CD14-positive monocyte (primary cell): ENCODE measurements around the gene ABCA6. TPM values are rescaled to one million over a fixed set of nuclear protein-coding genes. Genes with fewer than 3 reads are reported as not detected.

Experiments
- DNase-seq, 3 donors: peaks; one replicate each; pipeline ENCODE4 v3.0.0-alpha.2; 2011 to 2022
- H2AFZ ChIP-seq: 2 replicates; pipeline ENCODE4 v1.6.0; 2012; ENCODE audit warnings: mild to moderate bottlenecking, low read depth, low read length, inconsistent platforms; ENCODE audit not compliant: insufficient read depth, poor library complexity, severe bottlenecking
- H3K27ac ChIP-seq, 2 donors: 1 replicate in 1 of 2; 2 replicates in 1 of 2; pipeline ENCODE4 v1.5.1; 2012 to 2013; ENCODE audit warnings: low read length in 2 of 2, control low read depth in 1 of 2, inconsistent platforms in 1 of 2, low read depth in 1 of 2, mild to moderate bottlenecking in 1 of 2
- H3K27me3 ChIP-seq, 2 donors: one replicate each; pipeline versions ENCODE4 v1.6.0 to v1.6.1; 2011 to 2013; ENCODE audit warnings: low read length in 2 of 2; ENCODE audit not compliant: control insufficient read depth in 2 of 2, insufficient read depth in 2 of 2
- H3K36me3 ChIP-seq, 2 donors: replicated peaks in 1 of 2; 1 replicate in 1 of 2; 2 replicates in 1 of 2; pipeline versions ENCODE4 v1.5.1 to v1.6.1; 2012 to 2013; ENCODE audit warnings: low read length in 2 of 2, control low read depth in 1 of 2, inconsistent platforms in 1 of 2, mild to moderate bottlenecking in 1 of 2; ENCODE audit not compliant: insufficient read depth in 2 of 2, control insufficient read depth in 1 of 2
- H3K4me1 ChIP-seq, 2 donors: 1 replicate in 1 of 2; 2 replicates in 1 of 2; pipeline versions ENCODE4 v1.5.1 to v1.6.1; 2012 to 2013; ENCODE audit warnings: low read length in 2 of 2, control low read depth in 1 of 2, inconsistent platforms in 1 of 2, mild to moderate bottlenecking in 1 of 2, moderate library complexity in 1 of 2; ENCODE audit not compliant: insufficient read depth in 2 of 2, control insufficient read depth in 1 of 2
- H3K4me2 ChIP-seq: replicated peaks from 2 replicates; pipeline ENCODE3; 2012; ENCODE audit warnings: low read length, moderate library complexity, mild to moderate bottlenecking; ENCODE audit not compliant: poor library complexity, severe bottlenecking; ENCODE audit errors: extremely low read depth
- H3K4me3 ChIP-seq, 3 experiments: fragments of 200-600 bp in 1 of 3; sonication (generic) in 1 of 3; replicated peaks in 1 of 3; 1 replicate in 2 of 3; 2 replicates in 1 of 3; pipeline ENCODE4 v1.5.1; 2011 to 2013; ENCODE audit warnings: low read length in 3 of 3, mild to moderate bottlenecking in 3 of 3, control low read depth in 2 of 3, low read depth in 2 of 3, inconsistent platforms in 1 of 3, moderate library complexity in 1 of 3
- H3K79me2 ChIP-seq: 2 replicates; pipeline ENCODE4 v1.6.0; 2012; ENCODE audit warnings: mild to moderate bottlenecking, control low read depth, inconsistent platforms, low read length, moderate library complexity; ENCODE audit not compliant: insufficient read depth
- H3K9ac ChIP-seq: 2 replicates; pipeline ENCODE4 v1.6.0; 2017; ENCODE audit warnings: low read length, mild to moderate bottlenecking; ENCODE audit not compliant: insufficient read depth, poor library complexity, severe bottlenecking
- H3K9me3 ChIP-seq, 2 donors: replicated peaks in 1 of 2; 1 replicate in 1 of 2; 2 replicates in 1 of 2; pipeline versions ENCODE4 v1.5.1 to v1.6.1; 2012 to 2013; ENCODE audit warnings: low read length in 2 of 2, control low read depth in 1 of 2; ENCODE audit not compliant: control insufficient read depth in 1 of 2, insufficient read depth in 1 of 2
- H4K20me1 ChIP-seq: 2 replicates; pipeline ENCODE4 v1.6.0; 2012; ENCODE audit warnings: mild to moderate bottlenecking, low read length, control low read depth, moderate library complexity; ENCODE audit not compliant: insufficient read depth
- H3K27ac Mint-ChIP-seq, 7 donors: one replicate each; pipeline ENCODE4 v1.8.0; 2020; ENCODE audit warnings: mild to moderate bottlenecking in 7 of 7, mixed read lengths in 7 of 7, moderate library complexity in 6 of 7, inconsistent platforms in 2 of 7
- H3K27me3 Mint-ChIP-seq, 3 donors: one replicate each; pipeline ENCODE4 v1.8.0; 2021 to 2022; ENCODE audit warnings: low read depth in 3 of 3, mild to moderate bottlenecking in 3 of 3, mixed read lengths in 3 of 3, moderate library complexity in 3 of 3, inconsistent platforms in 1 of 3
- H3K36me3 Mint-ChIP-seq, 2 donors: one replicate each; pipeline ENCODE4 v1.8.0; 2020; ENCODE audit warnings: mixed read lengths in 2 of 2, inconsistent platforms in 1 of 2, mild to moderate bottlenecking in 1 of 2
- H3K4me1 Mint-ChIP-seq: one replicate; pipeline ENCODE4 v1.8.0; 2020; ENCODE audit warnings: mild to moderate bottlenecking, mixed read lengths
- H3K4me3 Mint-ChIP-seq, 2 donors: one replicate each; pipeline ENCODE4 v1.8.0; 2020; ENCODE audit warnings: mild to moderate bottlenecking in 2 of 2, mixed read lengths in 2 of 2, moderate library complexity in 1 of 2
- H3K9me3 Mint-ChIP-seq, 7 donors: one replicate each; pipeline ENCODE4 v1.8.0; 2020 to 2022; ENCODE audit warnings: mixed read lengths in 7 of 7, mild to moderate bottlenecking in 6 of 7, moderate library complexity in 6 of 7, inconsistent platforms in 2 of 7
- CTCF ChIP-seq: fragments of 200-600 bp; IDR thresholded peaks from one replicate; pipeline ENCODE4 v1.8.0; 2022; ENCODE audit warnings: antibody characterized with exemption, mild to moderate bottlenecking
- WGBS: methylation state at CpG from one replicate; pipeline ENCODE4 v1.1.5; 2013; ENCODE audit warnings: missing lambda C conversion rate; ENCODE audit not compliant: insufficient coverage; 5-methylcytosine and 5-hydroxymethylcytosine counted together
- intact Hi-C, 2 donors: fragments of 100-400 bp; cut with micrococcal nuclease; formaldehyde crosslinking; loops; one replicate each; pipeline versions ENCODE4 v1.15.0 to v1.15.1; 2023
- polyA plus RNA-seq, 3 donors: library from polyadenylated mRNA; depleted of rRNA in 1 of 3; unstranded in 2 of 3; stranded (reverse) in 1 of 3; fragments of 300-500 nt in 2 of 3; fragments of >200 nt in 1 of 3; fragmentation: Illumina TruSeq in 2 of 3; gene quantifications; 1 replicate in 2 of 3; 2 replicates in 1 of 3; pipeline ENCODE4 v1.2.3, GENCODE V29; 2012 to 2021

ABCA6 gene
- polyA plus RNA-seq, 3 donors = 0.52 to 0.93 (median 0.76) TPM

- DNase-seq = no peak
- Histone ChIP-seq H3K4me3 (no peak overlapping the region), H3K27me3 (no peaks in the 10 kb centered on the region), H3K36me3 (no peaks in the 10 kb centered on the region), H3K4me2 (no peak overlapping the region), H3K79me2 (no peaks in the 10 kb centered on the region), H3K4me1 (peaks cover 9 to 13% of the 10 kb centered on the region in 2 donors), H3K9me3 (no peaks in the 10 kb centered on the region), H3K9ac (no peak overlapping the region), H2AFZ (no peak overlapping the region), H3K27ac (no peak overlapping the region), H4K20me1 (no peaks in the 10 kb centered on the region)
- no peak for TF ChIP-seq CTCF
- no peak overlapping the region for H3K4me3 Mint-ChIP-seq
- intact Hi-C loops = no loop called here
- no CpG with 5 or more reads among the region's 2 CpGs for WGBS
- peaks cover 22% of the 10 kb centered on the region for H3K4me1 Mint-ChIP-seq
- peaks cover 0 to 3% of the 10 kb centered on the region in 2 donors for H3K36me3 Mint-ChIP-seq
- no peaks in the 10 kb centered on the region for H3K27me3 Mint-ChIP-seq
- no peak overlapping the region for H3K27ac Mint-ChIP-seq
- H3K9me3 Mint-ChIP-seq = peaks cover 0 to 17% (median 6%) of the 10 kb centered on the region in 7 donors
Measured at GRCh38 chr17:69055334-69055733, 86.4 kb downstream of the ABCA6 start.

- H3K4me3 ChIP-seq = peak overlapping the region in 1 of 3 experiments; percentile 2
- peaks cover 32 to 47% of the 10 kb centered on the region in 2 donors for H3K4me1 ChIP-seq
- no CpG with 5 or more reads among the region's 5 CpGs for WGBS
- no peaks in the 10 kb centered on the region for H3K9me3 ChIP-seq
- intact Hi-C loops = no loop called here
- Mint-ChIP-seq H3K27ac (peak overlapping the region in 5 of 7 donors; percentile 11 to 82 (median 59)), H3K36me3 (peaks cover 2 to 3% of the 10 kb centered on the region in 2 donors), H3K9me3 (peaks cover 2 to 15% (median 3%) of the 10 kb centered on the region in 7 donors), H3K4me3 (peak overlapping the region in 1 of 2 donors; percentile 14), H3K27me3 (no peaks in the 10 kb centered on the region), H3K4me1 (peaks cover 41% of the 10 kb centered on the region)
- peak overlapping the region; percentile 49 for H2AFZ ChIP-seq
- peak overlapping the region in 1 of 2 donors; percentile 2 for H3K27ac ChIP-seq
- H3K36me3 ChIP-seq = no peaks in the 10 kb centered on the region
- no peaks in the 10 kb centered on the region for H3K79me2 ChIP-seq
- H4K20me1 ChIP-seq = no peaks in the 10 kb centered on the region
- no peaks in the 10 kb centered on the region for H3K27me3 ChIP-seq
- TF ChIP-seq CTCF = no peak
- H3K9ac ChIP-seq = no peak overlapping the region
- peak overlapping the region; percentile 30 for H3K4me2 ChIP-seq
- peak; percentile 6 to 10 (median 9) for DNase-seq
Measured at GRCh38 chr17:69050999-69051775, 90.5 kb downstream of the ABCA6 start.
